ENCODE data around the gene NT5DC4.

DNA sequence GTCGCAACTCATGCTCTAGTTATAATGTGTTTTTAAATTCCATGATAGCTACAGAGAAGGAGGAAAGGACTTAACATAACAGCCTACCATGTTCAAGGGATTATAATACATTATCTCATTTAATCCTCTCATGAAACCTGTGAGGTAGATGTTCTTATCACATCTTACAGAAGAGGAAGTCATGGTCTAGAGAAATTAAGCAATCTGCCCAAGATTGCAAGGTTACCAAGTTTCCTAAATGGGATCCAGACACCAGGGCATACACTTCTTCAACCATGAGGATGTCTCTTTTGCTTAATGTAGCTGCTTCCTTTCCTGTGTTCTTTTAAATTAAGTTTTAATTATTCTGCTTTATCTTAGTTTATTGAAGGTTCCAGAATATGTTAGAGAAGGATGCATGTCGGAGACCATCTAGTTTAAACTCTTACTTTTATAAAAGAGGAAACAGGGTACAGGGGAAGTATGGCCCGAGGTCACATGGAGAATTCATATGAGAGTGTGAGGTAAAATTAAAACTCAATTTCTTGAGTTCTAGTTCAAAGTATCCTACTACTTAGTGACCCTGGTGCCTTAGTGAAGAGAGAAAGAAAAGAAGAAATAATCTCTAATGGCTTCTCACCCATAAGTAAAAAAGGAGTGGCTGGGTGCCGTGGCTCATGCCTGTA lies 67.0 kb downstream of the NT5DC4 start:
- TF ChIP-seq, protein P1, sequence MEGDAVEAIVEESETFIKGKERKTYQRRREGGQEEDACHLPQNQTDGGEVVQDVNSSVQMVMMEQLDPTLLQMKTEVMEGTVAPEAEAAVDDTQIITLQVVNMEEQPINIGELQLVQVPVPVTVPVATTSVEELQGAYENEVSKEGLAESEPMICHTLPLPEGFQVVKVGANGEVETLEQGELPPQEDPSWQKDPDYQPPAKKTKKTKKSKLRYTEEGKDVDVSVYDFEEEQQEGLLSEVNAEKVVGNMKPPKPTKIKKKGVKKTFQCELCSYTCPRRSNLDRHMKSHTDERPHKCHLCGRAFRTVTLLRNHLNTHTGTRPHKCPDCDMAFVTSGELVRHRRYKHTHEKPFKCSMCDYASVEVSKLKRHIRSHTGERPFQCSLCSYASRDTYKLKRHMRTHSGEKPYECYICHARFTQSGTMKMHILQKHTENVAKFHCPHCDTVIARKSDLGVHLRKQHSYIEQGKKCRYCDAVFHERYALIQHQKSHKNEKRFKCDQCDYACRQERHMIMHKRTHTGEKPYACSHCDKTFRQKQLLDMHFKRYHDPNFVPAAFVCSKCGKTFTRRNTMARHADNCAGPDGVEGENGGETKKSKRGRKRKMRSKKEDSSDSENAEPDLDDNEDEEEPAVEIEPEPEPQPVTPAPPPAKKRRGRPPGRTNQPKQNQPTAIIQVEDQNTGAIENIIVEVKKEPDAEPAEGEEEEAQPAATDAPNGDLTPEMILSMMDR (IDR thresholded peaks at IDR 0.05; ENCODE audit: low read depth, low read length, poor library complexity, severe bottlenecking) = no peak
- no peak for TF ChIP-seq EZH2phosphoT487 (IDR thresholded peaks at IDR 0.05; ENCODE audit: borderline replicate concordance, low read length)

Data from DOHH2 (cell line).